A673 (cell line): ENCODE measurements around the gene WDR7. TPM values are rescaled to one million over a fixed set of nuclear protein-coding genes. Genes with fewer than 3 reads are reported as not detected.

Experiments
- BruUV-seq: library from RNA; stranded (reverse); fragments of 400-500 nt; replicated peaks from 2 replicates; lab custom pipeline; 2021; lab: Mats Ljungman, UMichigan
- CTCF ChIA-PET: fragments of 300-600 bp; sonication (Branson Sonifier 250); formaldehyde crosslinking; loops from one replicate; lab custom pipeline; 2022; ENCODE audit warnings: antibody characterized with exemption; lab: Charles Lee
- POLR2A ChIA-PET: fragments of 300-600 bp; sonication (Branson Sonifier 250); formaldehyde crosslinking; loops from one replicate; lab custom pipeline; 2022; ENCODE audit warnings: antibody characterized with exemption; ENCODE audit not compliant: low non-redundant PET; lab: Charles Lee
- DNase-seq: peaks from one replicate; pipeline ENCODE4 v3.0.0-alpha.2; 2015; ENCODE audit warnings: low spot score
- H3K27ac ChIP-seq: fragments of 200-600 bp; sonication (generic); 2 replicates; pipeline ENCODE4 v1.5.1; 2016; ENCODE audit warnings: mixed run types, low read depth, mild to moderate bottlenecking, mixed read lengths, antibody characterized with exemption, low read length; ENCODE audit not compliant: poor library complexity, severe bottlenecking
- H3K27me3 ChIP-seq: fragments of 200-600 bp; sonication (generic); replicated peaks from 2 replicates; pipeline ENCODE4 v1.6.1; 2017; ENCODE audit warnings: mixed run types, low read depth, mild to moderate bottlenecking, mixed read lengths, antibody characterized with exemption, low read length; ENCODE audit not compliant: insufficient read depth, poor library complexity
- H3K36me3 ChIP-seq: fragments of 200-600 bp; sonication (generic); 2 replicates; pipeline ENCODE4 v1.6.1; 2016; ENCODE audit warnings: mixed run types, mild to moderate bottlenecking, mixed read lengths, antibody characterized with exemption, low read length; ENCODE audit not compliant: insufficient read depth, poor library complexity, severe bottlenecking
- H3K4me1 ChIP-seq: fragments of 200-600 bp; sonication (generic); 2 replicates; pipeline ENCODE4 v1.6.1; 2017; ENCODE audit warnings: mixed run types, mild to moderate bottlenecking, mixed read lengths, antibody characterized with exemption, low read length; ENCODE audit not compliant: insufficient read depth, poor library complexity, severe bottlenecking
- H3K4me3 ChIP-seq: fragments of 200-600 bp; sonication (generic); 2 replicates; pipeline ENCODE4 v1.5.1; 2016; ENCODE audit warnings: low read depth, mixed run types, mild to moderate bottlenecking, mixed read lengths, low read length; ENCODE audit not compliant: poor library complexity, severe bottlenecking
- H3K9me3 ChIP-seq: fragments of 200-600 bp; sonication (generic); 2 replicates; pipeline ENCODE4 v1.6.1; 2016; ENCODE audit warnings: mixed run types, low read depth, mild to moderate bottlenecking, mixed read lengths, antibody characterized with exemption, low read length; ENCODE audit not compliant: poor library complexity, severe bottlenecking
- EZH2 ChIP-seq: fragments of 200-600 bp; sonication (generic); IDR thresholded peaks from 2 replicates; pipeline ENCODE4 v1.6.1; 2017; ENCODE audit warnings: borderline replicate concordance, low read depth, mild to moderate bottlenecking, mixed read lengths, antibody characterized with exemption, low read length; ENCODE audit not compliant: poor library complexity, severe bottlenecking
- intact Hi-C: fragments of 100-400 bp; cut with micrococcal nuclease; formaldehyde crosslinking; loops from one replicate; pipeline ENCODE4 v1.10.0; 2022; ENCODE audit not compliant: unreplicated experiment
- total RNA-seq: library from RNA; stranded (reverse); gene quantifications from 2 replicates; pipeline ENCODE4 v1.2.3, GENCODE V29; 2021
- TF ChIP-seq, protein P1 (sequence below): fragments of 300-800, 200-600 bp; sonication (generic); conservative IDR thresholded peaks from 2 replicates; pipeline ENCODE4 v1.5.1; 2017; ENCODE audit warnings: low read depth, mild to moderate bottlenecking, antibody characterized with exemption, low read length, moderate library complexity, mixed read lengths

WDR7 gene
- total RNA-seq, 1 experiment from 2014 or later = 21.2 TPM

GRCh38 chr18:56756966-56757365 is 105.8 kb downstream of the WDR7 start:
- CTCF ChIA-PET = no interaction called here
- Histone ChIP-seq H3K4me1 (no peaks in the 10 kb centered on the region), H3K27ac (no peak overlapping the region), H3K4me3 (no peak overlapping the region), H3K36me3 (no peaks in the 10 kb centered on the region), H3K27me3 (no peaks in the 10 kb centered on the region), H3K9me3 (no peaks in the 10 kb centered on the region)
- no TSS peak for BruUV-seq
- intact Hi-C loops = no loop called here
- no peak for DNase-seq
- POLR2A ChIA-PET = no interaction called here
- no peak for TF ChIP-seq EZH2
- TF ChIP-seq, protein P1, sequence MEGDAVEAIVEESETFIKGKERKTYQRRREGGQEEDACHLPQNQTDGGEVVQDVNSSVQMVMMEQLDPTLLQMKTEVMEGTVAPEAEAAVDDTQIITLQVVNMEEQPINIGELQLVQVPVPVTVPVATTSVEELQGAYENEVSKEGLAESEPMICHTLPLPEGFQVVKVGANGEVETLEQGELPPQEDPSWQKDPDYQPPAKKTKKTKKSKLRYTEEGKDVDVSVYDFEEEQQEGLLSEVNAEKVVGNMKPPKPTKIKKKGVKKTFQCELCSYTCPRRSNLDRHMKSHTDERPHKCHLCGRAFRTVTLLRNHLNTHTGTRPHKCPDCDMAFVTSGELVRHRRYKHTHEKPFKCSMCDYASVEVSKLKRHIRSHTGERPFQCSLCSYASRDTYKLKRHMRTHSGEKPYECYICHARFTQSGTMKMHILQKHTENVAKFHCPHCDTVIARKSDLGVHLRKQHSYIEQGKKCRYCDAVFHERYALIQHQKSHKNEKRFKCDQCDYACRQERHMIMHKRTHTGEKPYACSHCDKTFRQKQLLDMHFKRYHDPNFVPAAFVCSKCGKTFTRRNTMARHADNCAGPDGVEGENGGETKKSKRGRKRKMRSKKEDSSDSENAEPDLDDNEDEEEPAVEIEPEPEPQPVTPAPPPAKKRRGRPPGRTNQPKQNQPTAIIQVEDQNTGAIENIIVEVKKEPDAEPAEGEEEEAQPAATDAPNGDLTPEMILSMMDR = no peak

DNA sequence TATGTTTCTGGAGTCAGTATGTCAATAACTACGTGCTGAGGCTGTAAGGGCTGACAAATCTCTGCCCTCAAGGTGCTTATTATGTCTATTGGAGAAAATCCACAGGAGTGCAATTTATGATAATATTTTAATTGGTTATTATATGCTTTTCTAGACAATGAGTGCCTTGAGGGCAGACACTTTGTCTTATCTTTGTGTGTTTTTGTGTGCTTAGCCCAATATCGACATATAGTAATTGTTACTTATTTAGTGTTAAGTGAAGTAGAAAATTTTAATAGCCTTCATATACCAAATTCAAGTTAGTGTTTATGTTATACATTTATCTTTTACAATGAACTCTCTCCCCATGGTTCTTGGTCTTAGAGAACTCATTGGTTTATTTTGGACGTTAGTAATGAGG is 118.9 kb downstream of the WDR7 start:
- TF ChIP-seq, protein P1 = no peak
- TF ChIP-seq EZH2 = no peak
- ChIA-PET POLR2A (no interaction called here), CTCF (no interaction called here)
- Histone ChIP-seq H3K4me3 (no peak overlapping the region), H3K27me3 (no peaks in the 10 kb centered on the region), H3K9me3 (no peaks in the 10 kb centered on the region), H3K36me3 (no peaks in the 10 kb centered on the region), H3K27ac (no peak overlapping the region), H3K4me1 (no peaks in the 10 kb centered on the region)
- intact Hi-C loops = no loop called here
- no TSS peak for BruUV-seq
- DNase-seq = no peak

DNA sequence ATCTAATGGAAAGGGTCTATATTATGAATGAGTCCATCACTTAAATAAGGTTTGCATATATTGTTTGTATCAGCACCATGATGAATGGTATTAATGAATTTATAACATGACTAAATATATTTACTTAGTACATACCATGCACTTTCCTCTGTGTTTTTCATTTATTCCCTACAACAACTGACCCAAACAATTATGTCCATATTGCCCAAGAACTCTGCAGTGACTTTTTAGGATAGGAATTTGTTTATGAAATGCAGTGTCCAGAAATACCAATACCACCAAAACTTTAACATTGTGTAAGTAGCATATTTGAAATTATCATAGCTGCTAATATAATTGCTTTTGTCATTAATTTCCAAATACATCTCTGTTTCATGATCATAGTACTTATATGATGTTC is 119.7 kb downstream of the WDR7 start:
- Histone ChIP-seq H3K27me3 (no peaks in the 10 kb centered on the region), H3K36me3 (no peaks in the 10 kb centered on the region), H3K4me3 (no peak overlapping the region), H3K4me1 (no peaks in the 10 kb centered on the region), H3K9me3 (no peaks in the 10 kb centered on the region), H3K27ac (no peak overlapping the region)
- TF ChIP-seq, protein P1 = no peak
- TF ChIP-seq EZH2 = no peak
- ChIA-PET CTCF (no interaction called here), POLR2A (no interaction called here)
- no TSS peak for BruUV-seq
- intact Hi-C loops = no loop called here
- DNase-seq = no peak
